A549 (cell line): ENCODE data around the gene YIPF5. TPM values are rescaled to one million over a fixed set of nuclear protein-coding genes. Genes with fewer than 3 reads are reported as not detected.
A peak's percentile ranks its signal among the peaks of the same experiment; 100 is the strongest.

ENCODE experiments used
- ATAC-seq, 2 experiments: fragments of 200-7000 bp in 1 of 2; fragments of >200 bp in 1 of 2; cut with Nextera tagmentation in 1 of 2; cut with Tn5 transposase in 1 of 2; 3 replicates each; pipeline versions ENCODE4 v1.8.0 to v1.9.1; 2018 to 2020; ENCODE audit warnings: mild to moderate bottlenecking in 1 of 2, moderate library complexity in 1 of 2
- CTCF ChIA-PET: fragments of 300-600 bp; sonication (Branson Sonifier 250); formaldehyde crosslinking; extraction: SDS; loops from one replicate; lab custom pipeline; 2021; ENCODE audit warnings: antibody characterized with exemption, inconsistent platforms; lab: Yijun Ruan, JAX
- POLR2A ChIA-PET: fragments of 350-600 bp; formaldehyde crosslinking; extraction: SDS; loops from one replicate; lab custom pipeline; 2021; ENCODE audit warnings: antibody characterized with exemption, inconsistent platforms; lab: Yijun Ruan, JAX
- DNase-seq, 2 experiments: peaks; one replicate each; pipeline versions ENCODE4 v3.0.0 to v3.0.0-alpha.2; 2011 to 2016; ENCODE audit warnings: low read depth in 1 of 2, low spot score in 1 of 2
- FAIRE-seq: peaks from 2 replicates; lab custom pipeline; 2011; peaks lifted over from hg19 to GRCh38; lab: Jason Lieb, UNC
- H3K27ac ChIP-seq, 2 experiments: fragments of >200 bp; sonication (Bioruptor Twin); formaldehyde crosslinking; 3 replicates each; pipeline ENCODE4 v1.5.1; 2016 to 2017
- H3K4me1 ChIP-seq: fragments of >200 bp; sonication (Bioruptor Twin); formaldehyde crosslinking; 3 replicates; pipeline ENCODE4 v1.6.1; 2016
- H3K4me2 ChIP-seq: fragments of >200 bp; sonication (Bioruptor Twin); formaldehyde crosslinking; 3 replicates; pipeline ENCODE4 v1.6.1; 2016
- H3K4me3 ChIP-seq: fragments of >200 bp; sonication (Bioruptor Twin); formaldehyde crosslinking; 3 replicates; pipeline ENCODE4 v1.5.1; 2016
- H3K9me3 ChIP-seq: fragments of >200 bp; sonication (Bioruptor Twin); formaldehyde crosslinking; 3 replicates; pipeline ENCODE4 v1.6.1; 2016
- BCL3 ChIP-seq: fragments of >200 bp; sonication (Bioruptor Twin); formaldehyde crosslinking; IDR thresholded peaks from 3 replicates; pipeline ENCODE4 v1.6.1; 2016
- CBX2 ChIP-seq: fragments of 200-600 bp; sonication (generic); IDR thresholded peaks from 2 replicates; pipeline ENCODE4 v1.6.1; 2016; ENCODE audit warnings: low read depth, mild to moderate bottlenecking, borderline replicate concordance
- CEBPB ChIP-seq, 2 experiments: fragments of >200 bp in 1 of 2; sonication (Bioruptor Twin) in 1 of 2; formaldehyde crosslinking in 1 of 2; IDR thresholded peaks; 2 replicates each; pipeline ENCODE4 v1.6.1; 2012 to 2016
- CHD4 ChIP-seq: fragments of 200-600 bp; sonication (generic); IDR thresholded peaks from 2 replicates; pipeline ENCODE4 v1.6.1; 2016; ENCODE audit warnings: antibody characterized with exemption, mild to moderate bottlenecking, borderline replicate concordance
- EHF ChIP-seq: fragments of 250-450 bp; sonication (Bioruptor Pico); IDR thresholded peaks from 2 replicates; pipeline ENCODE4 v1.5.0; 2020; ENCODE audit warnings: mild to moderate bottlenecking
- EHMT2 ChIP-seq: fragments of 200-600 bp; sonication (generic); IDR thresholded peaks from 2 replicates; pipeline ENCODE4 v1.6.1; 2016; ENCODE audit warnings: antibody characterized with exemption, low read depth, mild to moderate bottlenecking, moderate library complexity
- FOXS1 ChIP-seq: fragments of 250-450 bp; sonication (Bioruptor Pico); IDR thresholded peaks from 2 replicates; pipeline ENCODE4 v1.5.0; 2020; ENCODE audit warnings: mild to moderate bottlenecking, moderate library complexity
- GATA3 ChIP-seq: IDR thresholded peaks from 2 replicates; pipeline ENCODE4 v1.6.1; 2012; ENCODE audit warnings: borderline replicate concordance
- HDAC2 ChIP-seq: fragments of 200-600 bp; sonication (generic); IDR thresholded peaks from 2 replicates; pipeline ENCODE4 v1.6.1; 2016
- HES2 ChIP-seq: fragments of >200 bp; sonication (Bioruptor Twin); formaldehyde crosslinking; IDR thresholded peaks from 2 replicates; pipeline ENCODE4 v1.6.1; 2016
- HMGXB4 ChIP-seq: fragments of 250-450 bp; sonication (Bioruptor Pico); IDR thresholded peaks from 2 replicates; pipeline ENCODE4 v1.5.0; 2021; ENCODE audit warnings: mild to moderate bottlenecking, moderate library complexity, borderline replicate concordance
- HOXA7 ChIP-seq: fragments of 250-450 bp; sonication (Bioruptor Pico); IDR thresholded peaks from 2 replicates; pipeline ENCODE4 v1.5.0; 2020; ENCODE audit warnings: mild to moderate bottlenecking, moderate library complexity
- KDM1A ChIP-seq: fragments of 200-600 bp; sonication (generic); IDR thresholded peaks from 2 replicates; pipeline ENCODE4 v1.6.1; 2016; ENCODE audit warnings: low read depth, mild to moderate bottlenecking
- MYC ChIP-seq: IDR thresholded peaks from 2 replicates; pipeline ENCODE4 v1.6.1; 2012; ENCODE audit warnings: mild to moderate bottlenecking, inconsistent platforms, low read length, improper control_type of control experiment, borderline replicate concordance
- PBX3 ChIP-seq: IDR thresholded peaks from 2 replicates; pipeline ENCODE4 v1.6.1; 2012
- PHF8 ChIP-seq: fragments of 200-600 bp; sonication (generic); IDR thresholded peaks from 2 replicates; pipeline ENCODE4 v1.6.1; 2016; ENCODE audit warnings: low read depth, mild to moderate bottlenecking, antibody characterized with exemption, moderate library complexity, borderline replicate concordance
- RAD21 ChIP-seq, 2 experiments: fragments of >200 bp in 1 of 2; sonication (Bioruptor Twin) in 1 of 2; formaldehyde crosslinking in 1 of 2; IDR thresholded peaks in 1 of 2; conservative IDR thresholded peaks in 1 of 2; 2 replicates in 1 of 2; 3 replicates in 1 of 2; pipeline ENCODE4 v1.6.1; 2012 to 2018; ENCODE audit warnings: inconsistent platforms in 1 of 2
- RCOR1 ChIP-seq: fragments of 150-350 bp; IDR thresholded peaks from 2 replicates; pipeline ENCODE4 v1.6.1; 2014; ENCODE audit warnings: antibody characterized with exemption, low read length, low read depth
- RNF2 ChIP-seq: fragments of 200-600 bp; sonication (generic); IDR thresholded peaks from 2 replicates; pipeline ENCODE4 v1.6.1; 2016; ENCODE audit warnings: low read depth, mild to moderate bottlenecking, antibody characterized with exemption, moderate library complexity, borderline replicate concordance
- SMC3 ChIP-seq: fragments of >200 bp; sonication (Bioruptor Twin); formaldehyde crosslinking; IDR thresholded peaks from 3 replicates; pipeline ENCODE4 v1.6.1; 2018; ENCODE audit warnings: inconsistent platforms
- SREBF2 ChIP-seq: fragments of 450-650 bp; IDR thresholded peaks from 2 replicates; pipeline ENCODE4 v1.6.1; 2014; ENCODE audit warnings: mild to moderate bottlenecking, moderate library complexity
- ZC3H11A ChIP-seq: fragments of 450-650 bp; IDR thresholded peaks from 2 replicates; pipeline ENCODE4 v1.6.1; 2014; ENCODE audit warnings: antibody characterized with exemption, mild to moderate bottlenecking
- ZFP36 ChIP-seq: fragments of 450-650 bp; IDR thresholded peaks from 2 replicates; pipeline ENCODE4 v1.6.1; 2014; ENCODE audit warnings: borderline replicate concordance; ENCODE audit not compliant: partially characterized antibody
- WGBS: methylation state at CpG from one replicate; pipeline ENCODE4 v1.1.6; 2017; ENCODE audit errors: missing lambda C conversion rate; 5-methylcytosine and 5-hydroxymethylcytosine counted together
- polyA plus RNA-seq, 4 experiments: library from polyadenylated mRNA; depleted of rRNA in 3 of 4; stranded (reverse); fragments of >200 nt; fragmentation: RNase III in 1 of 4; extraction: RNeasy Plus Mini Kit Qiagen cat#74134 plus additional on column Dnase treatment in 1 of 4; gene quantifications; 2 replicates in 3 of 4; 3 replicates in 1 of 4; pipeline ENCODE4 v1.2.3, GENCODE V29; 2011 to 2017

YIPF5 gene
- polyA plus RNA-seq, 2 of the 4 experiments (the other 2 are of a cell fraction) = 54.9 to 80.2 TPM

- H3K4me2 ChIP-seq = no peak overlapping the region
- TF ChIP-seq HMGXB4 (CRISPR knock-in tag) = no peak
- TF ChIP-seq SREBF2 = no peak
- TF ChIP-seq PHF8 = no peak
- TF ChIP-seq RNF2 = no peak
- no peak for TF ChIP-seq ZFP36
- no peak for TF ChIP-seq RCOR1
- TF ChIP-seq SMC3 = no peak
- no peak for TF ChIP-seq MYC
- TF ChIP-seq EHF (CRISPR knock-in tag) = no peak
- TF ChIP-seq EHMT2 = no peak
- TF ChIP-seq ZC3H11A = no peak
- no peak for TF ChIP-seq BCL3
- TF ChIP-seq HDAC2 = no peak
- no peak for TF ChIP-seq RAD21 (conservative IDR thresholded peaks at IDR 0.05 in 1 of 2, IDR thresholded peaks at IDR 0.05 in 1 of 2)
- TF ChIP-seq GATA3 = no peak
- no peak for TF ChIP-seq FOXS1 (CRISPR knock-in tag)
- H3K4me3 ChIP-seq = no peak overlapping the region
- 100% methylated on average over 1 of the region's 1 CpG for WGBS
- CTCF ChIA-PET = no interaction called here
- ATAC-seq (no peak), FAIRE-seq (no peak), DNase-seq (no peak)
- no peak overlapping the region for H3K27ac ChIP-seq
- POLR2A ChIA-PET = no interaction called here
- H3K9me3 ChIP-seq = no peaks in the 10 kb centered on the region
- peaks cover 8% of the 10 kb centered on the region for H3K4me1 ChIP-seq
Measured at GRCh38 chr5:144179226-144179625, 8.8 kb upstream of the YIPF5 start.

GRCh38 chr5:144177548-144177947 is 7.1 kb upstream of the YIPF5 start:
- DNase-seq (no peak), ATAC-seq (peak in 1 of 2 experiments; percentile 23; a peak in 1 of 6 replicates), FAIRE-seq (no peak)
- 70% methylated on average over 3 of the region's 3 CpGs for WGBS
- Histone ChIP-seq H3K4me3 (no peak overlapping the region), H3K9me3 (no peaks in the 10 kb centered on the region), H3K4me2 (no peak overlapping the region), H3K4me1 (no peaks in the 10 kb centered on the region), H3K27ac (no peak overlapping the region)
- ChIA-PET CTCF (no interaction called here), POLR2A (no interaction called here)
- peak; percentile 34; the same call in 1 of the 2 replicates for TF ChIP-seq GATA3
- TF ChIP-seq HOXA7 (CRISPR knock-in tag) = no peak

GRCh38 chr5:144173766-144174165 is 3.3 kb upstream of the YIPF5 start:
- ATAC-seq (no peak), DNase-seq (no peak), FAIRE-seq (no peak)
- 87% methylated on average over 3 of the region's 3 CpGs for WGBS
- no peaks in the 10 kb centered on the region for H3K9me3 ChIP-seq
- no peak overlapping the region for H3K4me3 ChIP-seq
- ChIA-PET CTCF (no interaction called here), POLR2A (no interaction called here)
- TF ChIP-seq CBX2 (no peak), CEBPB (IDR thresholded peaks at IDR 0.05) (no peak), PBX3 (no peak), EHF (CRISPR knock-in tag) (no peak), CHD4 (no peak), HES2 (no peak), KDM1A (no peak), HOXA7 (CRISPR knock-in tag) (no peak), BCL3 (no peak), FOXS1 (CRISPR knock-in tag) (no peak)
- no peak overlapping the region for H3K4me2 ChIP-seq
- no peak overlapping the region for H3K27ac ChIP-seq
- H3K4me1 ChIP-seq = peaks cover 13% of the 10 kb centered on the region; the same call in 2 of the 3 replicates
